ENCODE results near the gene CEACAM18. TPM values are rescaled to one million over a fixed set of nuclear protein-coding genes. Genes with fewer than 3 reads are reported as not detected.

Gene CEACAM18
- total and polyA plus RNA-seq, 2 donors (not counting 3 experiments of a cell fraction or from before 2014, with no cell fraction given): not detected

DNA sequence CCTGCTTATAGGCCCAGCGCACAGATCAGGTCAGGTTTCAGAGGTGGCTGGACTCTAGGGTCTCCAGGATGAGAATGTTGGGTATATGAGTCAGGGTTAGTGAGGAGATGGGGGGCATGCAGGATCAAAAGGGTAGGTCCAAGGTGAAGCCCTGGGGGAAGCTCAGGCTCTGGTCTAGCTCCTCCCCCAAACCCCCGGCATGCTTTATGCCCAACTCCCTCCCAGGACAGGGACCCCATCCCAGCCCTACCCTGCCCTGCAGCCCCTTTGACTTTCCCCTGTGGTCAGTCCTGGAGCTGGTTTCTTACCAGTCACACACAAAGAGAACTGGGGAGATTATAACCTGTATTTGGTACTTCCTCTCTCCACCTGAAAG, 9.8 kb upstream of the CEACAM18 start:
- intact Hi-C loops (cut with micrococcal nuclease): no loop called here
- Histone ChIP-seq H3K27ac (ENCODE audit: insufficient read depth, low read depth, low read length) (no peak overlapping the region), H3K4me1 (ENCODE audit: control insufficient read depth, extremely low read depth, insufficient read depth, low read length) (no peaks in the 10 kb centered on the region), H3K9ac (replicated peaks; ENCODE audit: extremely low read depth, insufficient read depth, low read length) (no peak overlapping the region), H2AFZ (ENCODE audit: low read depth, low read length) (no peak overlapping the region), H3K9me1 (replicated peaks; ENCODE audit: control insufficient read depth, extremely low read depth, insufficient read depth, low read length) (no peaks in the 10 kb centered on the region), H3K4me2 (ENCODE audit: insufficient read depth, low read length) (no peak overlapping the region), H3K36me3 (ENCODE audit: control insufficient read depth in 2 of 2, extremely low read depth in 1 of 2, insufficient read depth in 2 of 2, low read length in 2 of 2) (no peaks in the 10 kb centered on the region), H3K9me3 (replicated peaks; ENCODE audit: control insufficient read depth, insufficient read depth, low read length) (no peaks in the 10 kb centered on the region), H3K79me2 (ENCODE audit: control insufficient read depth, insufficient read depth, low read length) (no peaks in the 10 kb centered on the region), H4K20me1 (replicated peaks; ENCODE audit: control insufficient read depth, extremely low read depth, insufficient read depth, low read length) (no peaks in the 10 kb centered on the region), H3K4me3 (replicated peaks in 1 of 3; ENCODE audit: insufficient read depth in 1 of 3, low read depth in 1 of 3, low read length in 3 of 3) (no peak overlapping the region), H3K27me3 (ENCODE audit: control insufficient read depth in 2 of 2, insufficient read depth in 2 of 2, low read length in 2 of 2) (no peaks in the 10 kb centered on the region)
- POLR2A ChIA-PET: no interaction called here
- CTCF ChIA-PET: interaction anchor here (10.3 kb wide), 1 partner anchor 190 kb away, joined by 414 read pairs; no protein-coding TSS in a partner anchor
- TF ChIP-seq MAX (IDR thresholded peaks at IDR 0.05; ENCODE audit: insufficient read depth, insufficient read length): no peak
- no peak for TF ChIP-seq JUN (IDR thresholded peaks at IDR 0.05; ENCODE audit: borderline replicate concordance, insufficient read depth, insufficient read length, low read depth)
- no peak for TF ChIP-seq MYC (IDR thresholded peaks at IDR 0.05; ENCODE audit: low read depth, low read length)
- no peak for TF ChIP-seq FOS (IDR thresholded peaks at IDR 0.05; ENCODE audit: borderline replicate concordance, insufficient read depth, low read length)
- TF ChIP-seq, protein P1, sequence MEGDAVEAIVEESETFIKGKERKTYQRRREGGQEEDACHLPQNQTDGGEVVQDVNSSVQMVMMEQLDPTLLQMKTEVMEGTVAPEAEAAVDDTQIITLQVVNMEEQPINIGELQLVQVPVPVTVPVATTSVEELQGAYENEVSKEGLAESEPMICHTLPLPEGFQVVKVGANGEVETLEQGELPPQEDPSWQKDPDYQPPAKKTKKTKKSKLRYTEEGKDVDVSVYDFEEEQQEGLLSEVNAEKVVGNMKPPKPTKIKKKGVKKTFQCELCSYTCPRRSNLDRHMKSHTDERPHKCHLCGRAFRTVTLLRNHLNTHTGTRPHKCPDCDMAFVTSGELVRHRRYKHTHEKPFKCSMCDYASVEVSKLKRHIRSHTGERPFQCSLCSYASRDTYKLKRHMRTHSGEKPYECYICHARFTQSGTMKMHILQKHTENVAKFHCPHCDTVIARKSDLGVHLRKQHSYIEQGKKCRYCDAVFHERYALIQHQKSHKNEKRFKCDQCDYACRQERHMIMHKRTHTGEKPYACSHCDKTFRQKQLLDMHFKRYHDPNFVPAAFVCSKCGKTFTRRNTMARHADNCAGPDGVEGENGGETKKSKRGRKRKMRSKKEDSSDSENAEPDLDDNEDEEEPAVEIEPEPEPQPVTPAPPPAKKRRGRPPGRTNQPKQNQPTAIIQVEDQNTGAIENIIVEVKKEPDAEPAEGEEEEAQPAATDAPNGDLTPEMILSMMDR (IDR thresholded peaks at IDR 0.05; ENCODE audit: extremely low read depth in 1 of 2, insufficient read depth in 1 of 2, low read depth in 1 of 2, low read length in 2 of 2): no peak
- no peak for TF ChIP-seq POLR2A (IDR thresholded peaks at IDR 0.05; ENCODE audit: low read depth, low read length)
- TF ChIP-seq GATA2 (IDR thresholded peaks at IDR 0.05; ENCODE audit: insufficient read depth, insufficient read length, low read depth, low read length): no peak
- TF ChIP-seq EZH2 (IDR thresholded peaks at IDR 0.05; ENCODE audit: borderline replicate concordance, low read depth, low read length, severe bottlenecking): no peak
- no peak for TF ChIP-seq POLR2AphosphoS5 (IDR thresholded peaks at IDR 0.05; ENCODE audit: insufficient read depth, low read depth, low read length)
- dilution Hi-C loops (cut with MboI; ENCODE audit: extremely low pct_ligation_motif_present, low sequenced_read_pairs): no loop called here
- no TSS peak for BruUV-seq (replicated peaks)
- FAIRE-seq (no peak), DNase-seq (ENCODE audit: low read depth, low spot score) (no peak)
